ENCODE data around the gene NAT10. TPM values are rescaled to one million over a fixed set of nuclear protein-coding genes. Genes with fewer than 3 reads are reported as not detected.

The NAT10 gene
- total and polyA plus RNA-seq, 2 experiments from 2014 or later, result 21.4 to 24.0 TPM

DNA sequence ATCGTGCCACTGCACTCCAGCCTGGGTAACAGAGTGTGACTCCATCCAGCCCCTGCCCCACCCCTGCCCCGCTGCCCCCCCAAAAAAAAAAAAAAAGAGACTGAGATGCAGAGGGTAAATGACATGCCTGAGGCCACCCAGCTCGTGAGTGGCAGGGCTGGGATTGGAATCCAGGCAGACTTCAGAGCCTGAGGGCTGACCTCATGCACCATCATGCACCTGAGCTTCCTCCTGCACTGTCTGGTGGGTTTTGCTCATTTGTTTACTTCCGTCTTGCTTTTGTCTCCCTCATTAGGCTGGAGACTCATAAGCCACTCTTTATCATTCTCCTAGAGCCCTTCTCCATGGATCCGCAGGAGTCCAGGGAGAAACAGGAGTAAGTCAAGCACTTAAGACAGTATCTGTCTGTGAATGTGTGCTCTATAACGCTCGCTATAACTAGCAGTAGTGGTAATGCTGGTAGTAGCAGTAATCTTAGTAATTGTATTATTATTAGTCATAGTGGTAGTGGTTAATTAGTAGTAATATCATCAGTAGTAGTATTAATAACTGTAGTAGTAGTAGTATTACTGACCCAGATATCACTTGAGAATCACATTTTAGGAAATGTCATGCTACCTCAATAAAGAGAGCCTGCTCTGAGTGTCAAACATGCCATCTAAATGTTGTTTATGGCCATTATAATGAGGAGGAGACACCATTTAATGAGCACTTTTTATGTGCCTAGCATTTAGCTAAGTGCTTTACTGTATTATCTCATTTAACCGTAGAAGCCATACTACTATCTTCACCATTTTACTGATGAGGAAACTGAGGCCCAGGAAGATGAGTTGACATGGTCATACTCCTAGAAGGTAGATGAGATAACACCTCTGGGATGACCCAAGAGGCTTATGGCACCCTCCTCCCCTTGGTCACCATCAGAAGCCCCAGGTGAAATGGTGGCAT is 85.0 kb downstream of the NAT10 start:
- no peaks in the 10 kb centered on the region for H3K9me2 ChIP-seq (ENCODE audit: insufficient read depth)
- no peaks in the 10 kb centered on the region for H3K79me2 ChIP-seq (ENCODE audit: insufficient read depth)
- in situ Hi-C loops (cut with MboI), result no loop called here
- H3K4me3 ChIP-seq, result no peak overlapping the region
- no peak for DNase-seq
- no peak overlapping the region for H2AFZ ChIP-seq
- WGBS, 2 experiments (ENCODE audit: low coverage in 1 of 2, low lambda C conversion rate in 2 of 2, missing lambda C conversion rate in 2 of 2), result 81 to 93% methylated on average over 6 to 8 of the region's 8 CpGs
- H3K4me1 ChIP-seq (ENCODE audit: insufficient read depth), result peaks cover 12% of the 10 kb centered on the region
- H3K27ac ChIP-seq, result no peak overlapping the region
- TF ChIP-seq EZH2 (IDR thresholded peaks at IDR 0.05; ENCODE audit: insufficient read depth, poor library complexity, severe bottlenecking) (no peak), EZH2phosphoT487 (IDR thresholded peaks at IDR 0.05; ENCODE audit: insufficient read depth, low read depth) (no peak)
- H3K4me2 ChIP-seq (ENCODE audit: unreplicated experiment), result no peak overlapping the region
- peaks cover 27% of the 10 kb centered on the region for H3F3A ChIP-seq (ENCODE audit: insufficient read depth)
- no peaks in the 10 kb centered on the region for H3K36me3 ChIP-seq (ENCODE audit: low read depth)
- H3K9ac ChIP-seq, result no peak overlapping the region
- no peaks in the 10 kb centered on the region for H3K27me3 ChIP-seq (replicated peaks; ENCODE audit: insufficient read depth)
- H4K20me1 ChIP-seq (ENCODE audit: insufficient read depth), result no peaks in the 10 kb centered on the region
- H3K9me3 ChIP-seq (ENCODE audit: low read depth), result no peaks in the 10 kb centered on the region

DNA sequence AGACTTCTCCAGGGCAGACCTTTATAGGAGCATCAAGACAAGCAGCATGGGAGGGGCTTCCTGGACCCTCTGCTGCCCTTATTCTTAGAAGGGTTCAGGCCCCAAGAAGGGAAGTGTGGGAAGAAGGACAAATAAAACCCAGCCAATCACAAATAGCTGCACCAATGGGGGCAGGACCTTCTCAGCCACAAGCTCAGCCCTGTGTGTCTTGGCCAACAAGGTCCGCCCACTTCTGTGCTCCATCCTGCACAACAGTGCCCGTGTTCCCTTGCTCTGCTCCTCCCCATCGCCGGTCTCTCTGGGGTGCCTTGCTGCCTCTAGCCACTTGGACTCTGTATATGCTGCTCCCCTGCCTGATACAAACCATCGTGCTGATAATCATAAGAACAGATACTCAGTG is 86.1 kb downstream of the NAT10 start:
- H3K27ac ChIP-seq, result peak overlapping the region; percentile 97
- no peaks in the 10 kb centered on the region for H3K27me3 ChIP-seq (replicated peaks; ENCODE audit: insufficient read depth)
- in situ Hi-C loops (cut with MboI), result no loop called here
- peak; percentile 49 for DNase-seq
- no peaks in the 10 kb centered on the region for H3K9me3 ChIP-seq (ENCODE audit: low read depth)
- H4K20me1 ChIP-seq (ENCODE audit: insufficient read depth), result no peaks in the 10 kb centered on the region
- no peak overlapping the region for H2AFZ ChIP-seq
- H3K4me2 ChIP-seq (ENCODE audit: unreplicated experiment), result peak overlapping the region; percentile 78
- H3K4me3 ChIP-seq, result no peak overlapping the region
- H3F3A ChIP-seq (ENCODE audit: insufficient read depth), result peaks cover 27% of the 10 kb centered on the region
- H3K79me2 ChIP-seq (ENCODE audit: insufficient read depth), result no peaks in the 10 kb centered on the region
- H3K4me1 ChIP-seq (ENCODE audit: insufficient read depth), result peaks cover 12% of the 10 kb centered on the region
- H3K36me3 ChIP-seq (ENCODE audit: low read depth), result no peaks in the 10 kb centered on the region
- no peaks in the 10 kb centered on the region for H3K9me2 ChIP-seq (ENCODE audit: insufficient read depth)
- no peak overlapping the region for H3K9ac ChIP-seq
- WGBS, 2 experiments (ENCODE audit: low coverage in 1 of 2, low lambda C conversion rate in 2 of 2, missing lambda C conversion rate in 2 of 2), result 62 to 64% methylated on average over 5 of the region's 5 CpGs
- TF ChIP-seq EZH2phosphoT487 (IDR thresholded peaks at IDR 0.05; ENCODE audit: insufficient read depth, low read depth) (no peak), EZH2 (IDR thresholded peaks at IDR 0.05; ENCODE audit: insufficient read depth, poor library complexity, severe bottlenecking) (no peak)

DNA sequence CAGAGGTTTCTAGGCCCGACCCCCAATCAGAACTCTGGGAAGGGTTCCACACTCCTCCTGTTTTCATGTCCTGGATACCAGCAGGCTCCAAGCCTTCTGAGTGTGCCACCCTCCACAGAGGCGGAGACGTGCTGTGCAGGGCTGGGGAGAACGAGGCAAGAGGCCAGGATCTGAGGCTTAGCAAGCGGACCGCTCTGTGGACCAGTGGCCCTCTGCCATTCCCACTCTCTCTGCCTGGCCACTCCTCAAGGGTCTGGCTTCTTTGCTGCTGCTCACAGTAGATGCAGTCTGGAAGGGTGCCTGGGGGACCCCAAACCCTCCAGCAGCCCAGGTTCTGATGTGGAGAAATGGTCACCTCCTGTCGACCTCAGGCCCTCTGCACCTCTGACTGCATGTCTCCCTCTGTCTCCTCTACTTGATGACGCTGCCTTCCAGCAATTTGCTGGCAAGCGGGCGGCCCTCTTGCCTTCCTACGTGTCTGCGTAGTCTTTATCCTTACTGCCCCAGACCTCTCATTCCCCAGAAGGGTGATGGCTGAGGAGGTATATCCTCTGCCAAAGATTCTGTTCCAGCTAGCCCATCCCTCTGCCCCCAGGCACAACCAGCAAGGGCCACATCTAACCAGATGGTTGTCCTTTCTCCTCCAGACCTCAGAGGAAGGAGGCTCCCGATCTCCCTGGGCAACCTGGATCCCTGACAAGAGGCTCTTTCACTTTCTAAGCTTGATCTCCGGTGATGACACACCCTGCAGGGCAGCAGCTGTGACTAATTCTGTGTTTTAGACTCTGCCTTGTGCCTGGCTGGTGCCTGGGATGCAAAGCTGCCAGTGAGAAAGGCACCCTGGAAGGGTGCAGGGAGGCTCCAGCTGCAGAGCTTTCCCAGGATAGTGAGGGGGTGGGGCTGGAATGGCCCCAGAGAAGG is 87.3 kb downstream of the NAT10 start:
- 7 to 8% methylated on average over 13 to 14 of the region's 14 CpGs for WGBS, 2 experiments (ENCODE audit: low coverage in 1 of 2, low lambda C conversion rate in 2 of 2, missing lambda C conversion rate in 2 of 2)
- H3K4me3 ChIP-seq, result peak overlapping the region; percentile 68
- H3K9me3 ChIP-seq (ENCODE audit: low read depth), result no peaks in the 10 kb centered on the region
- no peaks in the 10 kb centered on the region for H3K27me3 ChIP-seq (replicated peaks; ENCODE audit: insufficient read depth)
- H3K27ac ChIP-seq, result peak overlapping the region; percentile 97
- H3K36me3 ChIP-seq (ENCODE audit: low read depth), result no peaks in the 10 kb centered on the region
- peak; percentile 98 for DNase-seq
- peaks cover 27% of the 10 kb centered on the region for H3F3A ChIP-seq (ENCODE audit: insufficient read depth)
- in situ Hi-C loops (cut with MboI), result no loop called here
- no peaks in the 10 kb centered on the region for H3K79me2 ChIP-seq (ENCODE audit: insufficient read depth)
- peaks cover 12% of the 10 kb centered on the region for H3K4me1 ChIP-seq (ENCODE audit: insufficient read depth)
- peak overlapping the region; percentile 84 for H3K9ac ChIP-seq
- H3K9me2 ChIP-seq (ENCODE audit: insufficient read depth), result no peaks in the 10 kb centered on the region
- H2AFZ ChIP-seq, result peak overlapping the region; percentile 82
- TF ChIP-seq EZH2phosphoT487 (IDR thresholded peaks at IDR 0.05; ENCODE audit: insufficient read depth, low read depth) (no peak), EZH2 (IDR thresholded peaks at IDR 0.05; ENCODE audit: insufficient read depth, poor library complexity, severe bottlenecking) (no peak)
- peak overlapping the region; percentile 78 for H3K4me2 ChIP-seq (ENCODE audit: unreplicated experiment)
- no peaks in the 10 kb centered on the region for H4K20me1 ChIP-seq (ENCODE audit: insufficient read depth)

DNA sequence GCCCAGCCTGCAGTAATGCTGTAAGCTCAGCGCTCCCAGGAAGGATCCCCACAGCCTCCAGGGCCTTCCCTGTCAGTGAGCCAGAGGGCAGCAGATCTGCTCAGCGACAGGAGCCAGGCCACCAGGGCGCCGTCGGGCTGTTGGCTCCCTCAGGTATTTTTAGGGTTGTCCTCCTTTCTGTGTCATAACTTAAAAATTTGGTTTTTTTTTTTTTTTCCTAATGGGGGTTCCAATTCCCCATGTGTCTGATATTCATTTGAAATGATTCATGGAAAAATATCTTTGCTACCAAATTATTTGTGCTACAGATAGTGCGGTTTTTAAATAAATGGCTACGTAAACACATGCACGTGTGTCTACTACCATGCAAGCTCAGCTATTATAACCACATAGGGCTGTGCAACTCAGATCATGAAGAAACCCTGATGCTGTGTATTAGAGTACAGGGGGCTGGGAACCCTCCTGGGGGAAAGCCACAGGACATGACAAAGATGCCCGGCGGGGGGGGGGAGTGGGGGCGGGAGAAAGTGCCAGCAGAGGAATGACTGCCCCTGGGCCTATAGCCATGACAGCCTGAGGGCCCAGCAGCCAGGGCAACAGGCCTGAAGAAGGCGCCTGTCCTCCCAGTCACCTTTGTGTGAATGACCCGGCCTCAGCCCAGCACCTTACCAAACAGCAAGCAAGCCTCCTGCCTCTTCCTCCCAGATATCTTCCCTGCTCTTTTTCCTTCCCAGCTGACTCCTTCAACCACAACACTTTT is 89.3 kb downstream of the NAT10 start:
- no peaks in the 10 kb centered on the region for H4K20me1 ChIP-seq (ENCODE audit: insufficient read depth)
- no peak overlapping the region for H3K27ac ChIP-seq
- TF ChIP-seq EZH2 (IDR thresholded peaks at IDR 0.05; ENCODE audit: insufficient read depth, poor library complexity, severe bottlenecking) (no peak), EZH2phosphoT487 (IDR thresholded peaks at IDR 0.05; ENCODE audit: insufficient read depth, low read depth) (no peak)
- H3F3A ChIP-seq (ENCODE audit: insufficient read depth), result peaks cover 27% of the 10 kb centered on the region
- 80 to 82% methylated on average over 12 of the region's 13 CpGs for WGBS, 2 experiments (ENCODE audit: low coverage in 1 of 2, low lambda C conversion rate in 2 of 2, missing lambda C conversion rate in 2 of 2)
- in situ Hi-C loops (cut with MboI), result no loop called here
- no peaks in the 10 kb centered on the region for H3K9me2 ChIP-seq (ENCODE audit: insufficient read depth)
- H3K79me2 ChIP-seq (ENCODE audit: insufficient read depth), result no peaks in the 10 kb centered on the region
- no peak overlapping the region for H3K4me2 ChIP-seq (ENCODE audit: unreplicated experiment)
- no peak for DNase-seq
- H3K4me1 ChIP-seq (ENCODE audit: insufficient read depth), result peaks cover 12% of the 10 kb centered on the region
- no peak overlapping the region for H2AFZ ChIP-seq
- no peak overlapping the region for H3K9ac ChIP-seq
- H3K4me3 ChIP-seq, result no peak overlapping the region
- no peaks in the 10 kb centered on the region for H3K36me3 ChIP-seq (ENCODE audit: low read depth)
- H3K27me3 ChIP-seq (replicated peaks; ENCODE audit: insufficient read depth), result no peaks in the 10 kb centered on the region
- H3K9me3 ChIP-seq (ENCODE audit: low read depth), result no peaks in the 10 kb centered on the region

Small RNAs within 50 kb of the gene (small RNA-seq; reads per million reads assigned to genes)
- not detected for gene RF00019 (ENCODE audit: low read depth, low replicate concordance)

Other genes starting within 250 kb of the NAT10 start
- gene LMO2, start 213.6 kb upstream of the NAT10 start, total RNA-seq (2014; rRNA removed; shearing (Covaris generic)), result 0.25 TPM in 1 of 2 replicates, not detected in the other
- gene LMO2, start 213.6 kb upstream of the NAT10 start, polyA plus RNA-seq (2016; fragmentation: Nextera tagmentation; extraction: Ambion mirVana), result not detected in 2 replicates
- 176 and 181 TPM in 2 replicates for gene CAPRIN1, start 53.9 kb upstream of the NAT10 start, total RNA-seq (2014; rRNA removed; shearing (Covaris generic))
- gene CAPRIN1, start 53.9 kb upstream of the NAT10 start, polyA plus RNA-seq (2016; fragmentation: Nextera tagmentation; extraction: Ambion mirVana), result 127 TPM in 2 replicates